Measurements from ENCODE around the gene LRRC2.
"Not testable (repeated sequence)": the region's sequence is repeated elsewhere in the genome, so short reads cannot be mapped to it uniquely, and the experiment has no call there.

GRCh38 chr3:46587268-46587667, 21.2 kb upstream of the LRRC2 start:
- TF ChIP-seq EZH2 (IDR thresholded peaks at IDR 0.05; ENCODE audit: borderline replicate concordance); CTCF (IDR thresholded peaks at IDR 0.05; ENCODE audit: poor library complexity): not testable (repeated sequence)
